ENCODE measurements around the gene GCKR. TPM values are rescaled to one million over a fixed set of nuclear protein-coding genes. Genes with fewer than 3 reads are reported as not detected.
"Not testable (repeated sequence)": the region's sequence is repeated elsewhere in the genome, so short reads cannot be mapped to it uniquely, and the experiment has no call there.

GCKR gene
- total and polyA plus RNA-seq, 7 experiments from 2014 or later = not detected

DNA sequence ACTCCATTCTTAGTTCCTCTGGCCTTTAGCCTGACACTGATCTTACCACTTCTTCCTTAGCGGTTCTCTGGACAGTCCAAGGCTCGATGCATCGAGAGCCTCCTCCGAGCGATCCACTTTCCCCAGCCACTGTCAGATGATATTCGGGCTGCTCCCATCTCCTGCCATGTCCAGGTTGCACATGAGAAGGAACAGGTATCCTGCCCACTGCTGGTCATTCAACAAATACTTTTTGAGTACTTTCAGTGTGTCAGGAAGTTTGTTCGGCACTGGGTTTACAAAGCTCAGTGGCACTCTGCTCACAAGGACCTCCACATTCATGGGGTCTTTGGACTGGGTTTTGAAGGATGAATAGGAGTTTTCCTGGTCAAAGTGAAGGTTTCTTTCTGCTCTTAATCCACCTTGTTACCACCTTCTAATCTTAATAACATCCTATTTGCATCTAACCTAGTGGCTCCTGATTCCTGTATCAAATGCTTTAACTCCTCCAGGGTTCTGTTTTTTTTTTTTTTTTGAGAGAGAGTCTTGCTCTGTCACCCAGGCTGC, 25.8 kb downstream of the GCKR start:
- Histone ChIP-seq H3K36me3 (ENCODE audit: control insufficient read depth in 2 of 3, insufficient read depth in 3 of 3, low read length in 3 of 3) (no peaks in the 10 kb centered on the region), H3K4me3 (ENCODE audit: low read length) (no peak overlapping the region), H3K4me1 (ENCODE audit: control insufficient read depth in 2 of 2, insufficient read depth in 2 of 2, low read length in 2 of 2) (no peaks in the 10 kb centered on the region), H3K27me3 (ENCODE audit: control insufficient read depth in 2 of 2, insufficient read depth in 2 of 2, low read length in 2 of 2) (peaks cover 0 to 2% of the 10 kb centered on the region in 2 donors), H3K9me3 (ENCODE audit: control insufficient read depth in 2 of 3, low read length in 3 of 3) (no peaks in the 10 kb centered on the region), H3K27ac (ENCODE audit: low read depth, low read length) (no peak overlapping the region)
- Mint-ChIP-seq H3K4me1 (no peaks in the 10 kb centered on the region), H3K27ac (no peak overlapping the region), H3K36me3 (no peaks in the 10 kb centered on the region), H3K4me3 (no peak overlapping the region), H3K27me3 (peaks cover 8 to 36% (median 35%) of the 10 kb centered on the region in 5 donors), H3K9me3 (no peaks in the 10 kb centered on the region)
- DNase-seq (no peak), ATAC-seq (no peak)
- POLR2A ChIA-PET = no interaction called here
- intact Hi-C loops (cut with micrococcal nuclease) = no loop called here
- CTCF ChIA-PET = no interaction called here

GRCh38 chr2:27527182-27527581, 30.5 kb downstream of the GCKR start:
- ATAC-seq (no peak), DNase-seq (no peak)
- Histone ChIP-seq H3K36me3 (ENCODE audit: control insufficient read depth in 2 of 3, insufficient read depth in 3 of 3, low read length in 3 of 3) (no peaks in the 10 kb centered on the region), H3K27ac (ENCODE audit: low read depth, low read length) (no peak overlapping the region), H3K27me3 (ENCODE audit: control insufficient read depth in 2 of 2, insufficient read depth in 2 of 2, low read length in 2 of 2) (peaks cover 0 to 2% of the 10 kb centered on the region in 2 donors), H3K9me3 (ENCODE audit: control insufficient read depth in 2 of 3, low read length in 3 of 3) (no peaks in the 10 kb centered on the region), H3K4me1 (ENCODE audit: control insufficient read depth in 2 of 2, insufficient read depth in 2 of 2, low read length in 2 of 2) (no peaks in the 10 kb centered on the region), H3K4me3 (ENCODE audit: low read length) (no peak overlapping the region)
- intact Hi-C loops (cut with micrococcal nuclease) = no loop called here
- no peaks in the 10 kb centered on the region for H3K9me3 Mint-ChIP-seq
- ChIA-PET POLR2A (no interaction called here), CTCF (no interaction called here)
- H3K36me3 Mint-ChIP-seq = no peaks in the 10 kb centered on the region
- H3K27ac Mint-ChIP-seq = no peak overlapping the region
- no peak overlapping the region for H3K4me3 Mint-ChIP-seq
- peaks cover 17 to 40% (median 30%) of the 10 kb centered on the region in 5 donors for H3K27me3 Mint-ChIP-seq
- no peaks in the 10 kb centered on the region for H3K4me1 Mint-ChIP-seq

DNA sequence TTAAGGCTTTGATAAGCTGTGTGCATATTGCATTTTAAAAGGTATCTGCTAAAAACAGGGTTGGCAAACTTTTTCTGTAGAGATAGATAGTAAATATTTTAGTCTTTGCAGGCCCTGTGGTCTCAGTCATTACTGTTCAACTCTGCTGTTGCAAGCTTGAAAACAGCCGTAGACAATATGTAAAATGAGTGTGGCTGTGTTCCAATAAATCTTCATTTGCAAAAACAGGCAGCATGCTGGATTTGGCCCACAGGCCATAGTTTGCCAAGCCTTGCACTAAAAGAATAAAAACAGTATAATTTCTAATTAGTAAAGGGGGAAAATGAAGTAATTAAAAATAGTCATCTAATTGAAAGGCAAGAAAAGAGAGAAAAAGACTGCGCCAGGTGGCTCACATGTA, 35.3 kb downstream of the GCKR start:
- peaks cover 2 to 38% (median 13%) of the 10 kb centered on the region in 5 donors for H3K27me3 Mint-ChIP-seq
- Histone ChIP-seq H3K9me3 (ENCODE audit: control insufficient read depth in 2 of 3, low read length in 3 of 3) (no peaks in the 10 kb centered on the region), H3K36me3 (ENCODE audit: control insufficient read depth in 2 of 3, insufficient read depth in 3 of 3, low read length in 3 of 3) (no peaks in the 10 kb centered on the region), H3K27ac (ENCODE audit: low read depth, low read length) (no peak overlapping the region), H3K4me1 (ENCODE audit: control insufficient read depth in 2 of 2, insufficient read depth in 2 of 2, low read length in 2 of 2) (no peaks in the 10 kb centered on the region), H3K4me3 (ENCODE audit: low read length) (no peak overlapping the region), H3K27me3 (ENCODE audit: control insufficient read depth in 2 of 2, insufficient read depth in 2 of 2, low read length in 2 of 2) (no peaks in the 10 kb centered on the region)
- CTCF ChIA-PET = interaction anchor here (0.6 kb wide), 1 partner anchor 15 kb away, joined by 3 read pairs; no protein-coding TSS in a partner anchor
- H3K4me3 Mint-ChIP-seq = no peak overlapping the region
- ATAC-seq (no peak), DNase-seq (no peak)
- intact Hi-C loops (cut with micrococcal nuclease) = no loop called here
- H3K4me1 Mint-ChIP-seq = no peaks in the 10 kb centered on the region
- H3K9me3 Mint-ChIP-seq = no peaks in the 10 kb centered on the region
- no peak overlapping the region for H3K27ac Mint-ChIP-seq
- H3K36me3 Mint-ChIP-seq = no peaks in the 10 kb centered on the region
- POLR2A ChIA-PET = no interaction called here

GRCh38 chr2:27537287-27537686, 40.6 kb downstream of the GCKR start:
- intact Hi-C loops (cut with micrococcal nuclease) = no loop called here
- H3K27ac Mint-ChIP-seq = no peak overlapping the region
- ChIA-PET POLR2A (no interaction called here), CTCF (no interaction called here)
- H3K4me3 ChIP-seq (ENCODE audit: low read length) = no peak overlapping the region
- H3K27me3 Mint-ChIP-seq = peaks cover 0 to 31% (median 0%) of the 10 kb centered on the region in 5 donors
- DNase-seq (no peak), ATAC-seq (no peak)
- H3K4me1 ChIP-seq (ENCODE audit: control insufficient read depth in 2 of 2, insufficient read depth in 2 of 2, low read length in 2 of 2) = no peaks in the 10 kb centered on the region
- H3K27ac ChIP-seq (ENCODE audit: low read depth, low read length) = no peak overlapping the region
- H3K9me3 Mint-ChIP-seq = peaks cover 0 to 2% (median 0%) of the 10 kb centered on the region in 11 donors
- no peaks in the 10 kb centered on the region for H3K4me1 Mint-ChIP-seq
- H3K36me3 ChIP-seq (ENCODE audit: control insufficient read depth in 2 of 3, insufficient read depth in 3 of 3, low read length in 3 of 3) = no peaks in the 10 kb centered on the region
- H3K4me3 Mint-ChIP-seq = no peak overlapping the region
- no peaks in the 10 kb centered on the region for H3K9me3 ChIP-seq (ENCODE audit: control insufficient read depth in 2 of 3, low read length in 3 of 3)
- no peaks in the 10 kb centered on the region for H3K27me3 ChIP-seq (ENCODE audit: control insufficient read depth in 2 of 2, insufficient read depth in 2 of 2, low read length in 2 of 2)
- no peaks in the 10 kb centered on the region for H3K36me3 Mint-ChIP-seq

GRCh38 chr2:27538839-27539450, 42.3 kb downstream of the GCKR start:
- H3K27ac Mint-ChIP-seq; H3K36me3 ChIP-seq (ENCODE audit: control insufficient read depth in 2 of 3, insufficient read depth in 3 of 3, low read length in 3 of 3); H3K27ac ChIP-seq (ENCODE audit: low read depth, low read length); DNase-seq; H3K9me3 ChIP-seq (ENCODE audit: control insufficient read depth in 2 of 3, low read length in 3 of 3); H3K4me1 Mint-ChIP-seq; H3K4me3 ChIP-seq (ENCODE audit: low read length); POLR2A ChIA-PET; CTCF ChIA-PET; ATAC-seq; H3K4me3 Mint-ChIP-seq; H3K27me3 ChIP-seq (ENCODE audit: control insufficient read depth in 2 of 2, insufficient read depth in 2 of 2, low read length in 2 of 2); H3K36me3 Mint-ChIP-seq; H3K4me1 ChIP-seq (ENCODE audit: control insufficient read depth in 2 of 2, insufficient read depth in 2 of 2, low read length in 2 of 2); H3K9me3 Mint-ChIP-seq; intact Hi-C loops (cut with micrococcal nuclease): not testable (repeated sequence)
- H3K27me3 Mint-ChIP-seq = peaks cover 0 to 22% (median 0%) of the 10 kb centered on the region in 5 donors

GRCh38 chr2:27539649-27540048, 43.0 kb downstream of the GCKR start:
- CTCF ChIA-PET; H3K27ac Mint-ChIP-seq; H3K9me3 Mint-ChIP-seq; intact Hi-C loops (cut with micrococcal nuclease); H3K36me3 ChIP-seq (ENCODE audit: control insufficient read depth in 2 of 3, insufficient read depth in 3 of 3, low read length in 3 of 3); H3K27me3 ChIP-seq (ENCODE audit: control insufficient read depth in 2 of 2, insufficient read depth in 2 of 2, low read length in 2 of 2); H3K4me1 ChIP-seq (ENCODE audit: control insufficient read depth in 2 of 2, insufficient read depth in 2 of 2, low read length in 2 of 2); H3K36me3 Mint-ChIP-seq; H3K4me3 Mint-ChIP-seq; H3K27ac ChIP-seq (ENCODE audit: low read depth, low read length); ATAC-seq; DNase-seq; H3K9me3 ChIP-seq (ENCODE audit: control insufficient read depth in 2 of 3, low read length in 3 of 3); H3K4me3 ChIP-seq (ENCODE audit: low read length); H3K4me1 Mint-ChIP-seq; POLR2A ChIA-PET: not testable (repeated sequence)
- peaks cover 0 to 17% (median 0%) of the 10 kb centered on the region in 5 donors for H3K27me3 Mint-ChIP-seq

DNA sequence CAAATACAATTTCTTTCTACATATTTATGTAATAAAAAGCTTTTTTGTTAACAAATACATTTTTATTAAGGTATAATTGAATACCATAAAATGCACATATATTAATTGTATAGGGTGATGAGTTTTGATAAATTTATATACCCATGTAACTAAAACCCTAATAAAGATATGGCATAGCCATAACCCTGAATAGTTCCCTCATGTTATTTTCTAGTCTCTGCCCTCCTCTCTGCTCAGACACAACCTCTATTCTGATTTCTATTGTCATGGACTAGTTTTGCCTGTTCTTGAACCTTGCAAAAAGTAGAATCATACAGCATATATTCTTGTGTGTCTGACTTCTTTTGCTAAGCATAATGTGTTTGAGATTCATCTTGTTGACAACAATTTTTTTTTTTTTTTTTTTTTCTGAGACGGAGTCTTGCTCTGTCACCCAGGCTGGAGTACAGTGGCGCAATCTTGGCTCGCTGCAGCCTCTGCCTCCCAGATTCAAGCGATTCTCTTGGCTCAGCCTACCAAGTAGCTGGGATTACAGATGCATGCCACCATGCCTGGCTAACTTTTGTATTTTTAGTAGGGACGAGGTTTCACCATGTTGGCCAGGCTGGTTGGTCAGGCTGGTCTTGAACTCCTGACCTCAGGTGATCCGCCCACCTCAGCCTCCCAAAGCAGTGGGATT, 47.6 kb downstream of the GCKR start:
- DNase-seq = no peak
- intact Hi-C loops (cut with micrococcal nuclease) = no loop called here
- Mint-ChIP-seq H3K4me3 (no peak overlapping the region), H3K27me3 (no peaks in the 10 kb centered on the region), H3K36me3 (peaks cover 0 to 4% (median 3%) of the 10 kb centered on the region in 5 donors), H3K4me1 (no peaks in the 10 kb centered on the region), H3K27ac (peak overlapping the region in 1 of 9 donors; percentile 12), H3K9me3 (peaks cover 0 to 14% (median 2%) of the 10 kb centered on the region in 11 donors)
- no peak overlapping the region for H3K27ac ChIP-seq (ENCODE audit: low read depth, low read length)
- no peak for ATAC-seq
- no peaks in the 10 kb centered on the region for H3K27me3 ChIP-seq (ENCODE audit: control insufficient read depth in 2 of 2, insufficient read depth in 2 of 2, low read length in 2 of 2)
- H3K36me3 ChIP-seq (ENCODE audit: control insufficient read depth in 2 of 3, insufficient read depth in 3 of 3, low read length in 3 of 3) = no peaks in the 10 kb centered on the region
- no peaks in the 10 kb centered on the region for H3K4me1 ChIP-seq (ENCODE audit: control insufficient read depth in 2 of 2, insufficient read depth in 2 of 2, low read length in 2 of 2)
- H3K4me3 ChIP-seq (ENCODE audit: low read length) = no peak overlapping the region
- no peaks in the 10 kb centered on the region for H3K9me3 ChIP-seq (ENCODE audit: control insufficient read depth in 2 of 3, low read length in 3 of 3)
- ChIA-PET CTCF (no interaction called here), POLR2A (no interaction called here)

Data from naive thymus-derived CD4-positive, alpha-beta T cell (primary cell).